Measurements from ENCODE around the gene AGBL2. TPM values are rescaled to one million over a fixed set of nuclear protein-coding genes. Genes with fewer than 3 reads are reported as not detected.
"Not testable (repeated sequence)": the region's sequence is repeated elsewhere in the genome, so short reads cannot be mapped to it uniquely, and the experiment has no call there.

AGBL2 gene, protein sequence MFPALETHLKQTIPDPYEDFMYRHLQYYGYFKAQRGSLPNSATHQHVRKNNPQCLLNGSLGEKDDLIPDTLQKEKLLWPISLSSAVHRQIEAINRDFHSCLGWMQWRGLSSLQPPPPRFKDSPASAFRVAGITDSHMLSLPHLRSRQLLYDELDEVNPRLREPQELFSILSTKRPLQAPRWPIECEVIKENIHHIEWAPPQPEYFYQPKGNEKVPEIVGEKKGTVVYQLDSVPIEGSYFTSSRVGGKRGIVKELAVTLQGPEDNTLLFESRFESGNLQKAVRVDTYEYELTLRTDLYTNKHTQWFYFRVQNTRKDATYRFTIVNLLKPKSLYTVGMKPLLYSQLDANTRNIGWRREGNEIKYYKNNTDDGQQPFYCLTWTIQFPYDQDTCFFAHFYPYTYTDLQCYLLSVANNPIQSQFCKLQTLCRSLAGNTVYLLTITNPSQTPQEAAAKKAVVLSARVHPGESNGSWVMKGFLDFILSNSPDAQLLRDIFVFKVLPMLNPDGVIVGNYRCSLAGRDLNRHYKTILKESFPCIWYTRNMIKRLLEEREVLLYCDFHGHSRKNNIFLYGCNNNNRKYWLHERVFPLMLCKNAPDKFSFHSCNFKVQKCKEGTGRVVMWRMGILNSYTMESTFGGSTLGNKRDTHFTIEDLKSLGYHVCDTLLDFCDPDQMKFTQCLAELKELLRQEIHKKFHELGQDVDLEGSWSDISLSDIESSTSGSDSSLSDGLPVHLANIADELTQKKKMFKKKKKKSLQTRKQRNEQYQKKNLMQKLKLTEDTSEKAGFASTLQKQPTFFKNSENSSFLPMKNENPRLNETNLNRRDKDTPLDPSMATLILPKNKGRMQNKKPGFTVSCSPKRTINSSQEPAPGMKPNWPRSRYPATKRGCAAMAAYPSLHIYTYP
- total RNA-seq (2014; rRNA removed; shearing (Covaris generic)): 0.49 and 2.2 TPM in 2 replicates
- 0.57 and 5.6 TPM in 2 replicates for polyA plus RNA-seq (2014; cell fraction: nucleus; rRNA removed)

DNA sequence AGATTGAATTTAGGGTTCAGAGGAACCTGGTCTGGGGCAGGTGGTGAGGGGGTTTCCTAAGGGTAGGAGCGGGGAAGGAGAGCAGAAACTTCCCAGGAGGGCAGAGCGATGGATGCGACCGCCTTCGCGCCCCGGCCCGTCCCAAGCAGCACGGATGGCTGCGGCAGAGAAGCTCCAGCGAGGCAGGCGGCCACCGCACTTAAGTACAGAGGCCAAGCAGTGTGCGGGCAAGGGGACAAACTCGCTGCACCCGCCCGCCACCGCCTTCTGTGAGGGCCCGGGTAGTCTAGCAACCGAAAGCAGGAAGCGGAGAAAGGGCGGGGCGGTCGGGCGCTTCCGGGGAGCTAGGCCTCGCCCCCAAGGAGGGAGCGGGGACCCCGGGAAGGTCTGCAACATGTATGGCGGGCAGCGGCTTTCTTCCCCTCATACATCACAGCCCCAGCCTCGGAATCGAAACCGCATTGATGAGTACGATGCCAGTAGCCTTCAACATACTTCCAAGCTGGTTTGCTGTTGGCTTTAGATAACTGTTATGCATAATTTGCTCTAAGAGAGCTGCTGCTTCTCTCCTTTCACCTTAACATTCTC, at the start of gene AGBL2:
TSS of gene AGBL2 (minus strand) at position 288 of the 588 bp plus-strand sequence. CDS start 719 bp downstream, outside the sequence.
- peak; percentile 35 for DNase-seq (ENCODE audit: extremely low read depth, low read depth)

DNA sequence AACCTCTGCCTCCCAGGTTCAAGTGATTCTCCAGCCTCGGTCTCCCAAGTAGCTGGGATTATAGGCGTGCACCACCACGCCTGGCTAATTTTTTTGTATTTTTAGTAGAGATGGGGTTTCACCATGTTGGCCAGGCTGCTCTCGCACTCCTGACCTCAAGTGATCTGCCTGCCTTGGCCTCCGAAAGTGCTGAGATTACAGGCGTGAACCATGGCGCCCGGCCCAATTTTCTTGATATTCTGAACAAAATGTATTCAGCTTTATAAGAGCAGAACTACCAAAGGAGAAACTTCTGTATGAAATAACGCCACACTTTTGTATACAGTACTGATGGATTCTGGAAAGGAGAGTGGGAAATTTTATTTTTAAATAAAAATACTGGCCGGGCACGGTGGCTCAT, 44.1 kb upstream of the AGBL2 start:
- DNase-seq (ENCODE audit: extremely low read depth, low read depth): not testable (repeated sequence)

DNA sequence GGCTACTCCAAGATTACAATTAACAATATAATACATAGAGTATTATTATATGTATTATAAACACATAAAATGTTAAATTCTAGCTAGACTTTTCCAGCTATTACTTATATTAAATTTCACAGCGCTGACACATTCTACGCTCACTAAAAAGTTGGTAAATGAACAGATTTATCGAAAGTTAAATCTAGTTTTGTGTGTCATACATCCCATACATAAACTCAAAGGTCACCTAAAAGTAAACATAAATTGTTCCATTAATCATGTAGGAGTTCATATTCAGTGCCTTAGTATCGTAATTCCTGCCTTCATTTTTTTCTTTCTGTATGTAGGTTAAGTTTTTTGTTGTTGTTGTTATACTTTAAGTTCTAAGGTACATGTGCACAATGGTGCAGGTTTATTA, 41.0 kb upstream of the AGBL2 start:
- no peak for DNase-seq (ENCODE audit: extremely low read depth, low read depth)

DNA sequence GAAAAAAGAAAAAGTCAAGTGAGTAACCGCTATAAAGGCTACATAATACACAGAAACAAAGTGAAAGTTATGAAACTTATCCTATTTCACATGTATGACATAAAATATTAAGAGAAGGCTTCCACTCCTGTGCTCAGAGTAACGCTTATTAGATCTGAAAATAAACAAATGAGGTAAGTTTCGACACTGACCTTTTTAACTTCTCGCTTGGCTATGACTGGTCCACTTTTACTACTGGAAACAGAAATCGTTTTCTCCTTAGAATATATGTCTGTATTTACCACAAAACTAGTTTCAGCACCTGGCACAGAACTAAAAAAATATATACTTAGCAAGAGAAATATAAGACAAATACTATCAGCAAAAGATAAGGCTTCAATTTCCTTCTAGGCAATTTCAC, 35.6 kb upstream of the AGBL2 start:
- DNase-seq (ENCODE audit: extremely low read depth, low read depth): no peak

DNA sequence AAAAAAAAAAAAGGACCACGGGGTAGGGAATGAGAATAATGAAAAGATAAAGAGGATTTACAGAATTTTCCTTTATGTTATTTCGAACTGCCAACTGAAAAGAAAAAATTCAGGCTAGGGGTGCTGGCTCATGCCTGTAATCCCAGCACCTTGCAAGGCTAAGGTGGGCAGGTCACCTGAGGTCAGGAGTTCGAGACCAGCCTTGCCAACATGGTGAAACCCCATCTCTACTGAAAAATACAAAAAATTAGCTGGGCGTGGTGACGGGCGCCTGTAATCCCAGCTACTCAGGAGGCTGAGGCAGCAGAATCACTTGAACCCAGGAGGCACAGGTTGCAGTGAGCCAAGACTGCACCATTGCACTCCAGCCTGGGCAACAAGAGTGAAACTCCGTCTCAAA, 27.3 kb upstream of the AGBL2 start:
- DNase-seq (ENCODE audit: extremely low read depth, low read depth): not testable (repeated sequence)

DNA sequence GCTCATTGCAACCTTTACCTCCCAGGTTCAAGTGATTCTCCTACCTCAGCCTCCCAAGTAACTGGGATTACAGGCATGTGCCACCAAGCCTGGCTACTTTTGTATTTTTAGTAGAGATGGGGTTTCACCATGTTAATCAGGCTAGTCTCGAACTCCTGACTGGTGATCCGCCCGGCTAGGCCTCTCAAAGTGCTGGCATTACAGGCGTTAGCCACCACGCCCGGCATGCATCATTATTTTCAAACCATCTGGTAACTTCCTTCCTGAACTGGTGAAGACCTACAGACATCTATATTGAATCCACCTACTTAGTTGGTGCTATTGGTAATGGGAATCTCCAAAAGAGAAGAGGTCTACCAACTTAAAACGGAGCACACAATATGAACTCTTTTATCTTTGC, 22.6 kb upstream of the AGBL2 start:
- not testable (repeated sequence) for DNase-seq (ENCODE audit: extremely low read depth, low read depth)

DNA sequence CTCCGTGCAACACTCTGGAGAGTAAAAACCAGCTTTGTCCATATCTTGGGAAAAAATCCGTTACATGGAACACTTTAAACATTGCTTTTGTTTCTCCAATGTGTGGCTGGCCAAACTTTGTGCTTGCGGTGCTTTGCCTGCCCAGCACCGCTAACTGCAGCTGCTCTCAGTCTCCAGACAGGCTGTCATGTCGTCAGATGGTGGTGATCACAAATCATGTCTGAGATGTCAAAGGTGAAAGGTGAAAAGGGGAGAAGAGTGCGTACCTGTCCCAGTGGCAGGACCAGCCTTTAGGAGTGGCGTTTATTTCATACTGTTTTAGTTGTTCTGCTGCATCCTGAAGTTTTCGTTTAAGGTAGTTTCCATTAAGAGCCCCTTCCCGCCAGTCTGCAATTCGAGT, 17.1 kb upstream of the AGBL2 start:
- DNase-seq (ENCODE audit: extremely low read depth, low read depth): no peak

DNA sequence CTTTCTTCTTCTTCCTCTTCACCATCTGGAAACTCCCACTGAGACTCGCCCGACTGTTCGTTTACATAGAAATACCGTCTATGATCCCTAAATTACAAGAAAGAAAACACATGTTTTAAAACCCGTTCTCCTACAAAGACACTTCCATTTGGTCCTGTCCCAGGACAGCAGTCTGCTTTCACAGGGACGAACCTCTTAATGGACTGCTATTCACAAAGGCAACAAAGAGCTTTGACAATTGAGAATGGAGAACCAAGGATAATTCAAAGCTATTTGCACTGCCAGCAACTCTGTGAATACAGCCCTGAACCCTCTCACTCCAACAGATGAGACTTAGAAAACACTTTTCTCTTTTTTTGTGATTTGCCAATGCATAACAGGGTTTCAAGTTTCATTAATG, 16.3 kb upstream of the AGBL2 start:
- DNase-seq (ENCODE audit: extremely low read depth, low read depth): no peak

DNA sequence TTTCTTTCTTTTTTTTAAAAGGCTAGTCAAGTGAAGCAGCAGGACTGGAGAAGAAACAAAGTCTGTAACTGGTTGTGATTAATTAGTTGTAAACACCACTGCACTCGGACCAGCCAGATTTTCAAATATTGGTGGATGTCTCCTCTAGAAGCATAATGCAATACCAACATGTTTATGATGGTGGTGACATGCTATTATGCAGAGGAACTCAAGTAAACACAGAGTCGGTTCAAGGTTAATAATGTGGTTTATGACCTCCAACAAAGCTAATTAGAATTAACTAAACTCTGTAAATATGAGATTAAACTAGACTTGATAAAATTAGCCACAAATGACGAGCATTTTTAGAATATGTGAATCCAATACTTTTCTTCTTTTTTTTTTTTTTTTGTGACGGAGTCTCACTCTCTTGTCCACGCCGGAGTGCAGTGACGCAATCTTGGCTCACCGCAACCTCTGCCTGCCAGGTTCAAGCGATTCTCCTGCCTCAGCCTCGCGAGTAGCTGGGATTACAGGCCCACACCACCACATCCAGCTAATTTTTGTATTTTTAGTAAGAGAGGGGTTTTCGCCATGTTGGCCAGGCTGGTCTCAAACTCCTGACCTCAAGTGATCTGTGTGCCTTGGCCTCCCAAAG, 11.8 kb upstream of the AGBL2 start:
- no peak for DNase-seq (ENCODE audit: extremely low read depth, low read depth)

DNA sequence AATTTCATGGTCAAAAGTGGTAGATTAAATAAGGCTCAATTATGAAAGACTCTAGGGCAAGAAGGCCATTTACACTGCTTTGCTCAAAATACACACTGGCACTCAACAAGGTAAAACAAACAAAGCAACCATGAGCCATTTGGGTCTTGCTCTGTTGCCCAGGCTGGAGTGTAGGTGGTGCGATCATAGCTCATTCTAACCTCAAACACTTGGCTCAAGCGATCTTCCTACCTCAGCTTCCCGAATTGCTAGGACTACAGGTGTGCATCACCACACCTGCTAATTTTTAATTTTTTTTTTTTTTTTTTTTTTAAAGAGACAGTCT, 10.9 kb upstream of the AGBL2 start:
- no peak for DNase-seq (ENCODE audit: extremely low read depth, low read depth)

DNA sequence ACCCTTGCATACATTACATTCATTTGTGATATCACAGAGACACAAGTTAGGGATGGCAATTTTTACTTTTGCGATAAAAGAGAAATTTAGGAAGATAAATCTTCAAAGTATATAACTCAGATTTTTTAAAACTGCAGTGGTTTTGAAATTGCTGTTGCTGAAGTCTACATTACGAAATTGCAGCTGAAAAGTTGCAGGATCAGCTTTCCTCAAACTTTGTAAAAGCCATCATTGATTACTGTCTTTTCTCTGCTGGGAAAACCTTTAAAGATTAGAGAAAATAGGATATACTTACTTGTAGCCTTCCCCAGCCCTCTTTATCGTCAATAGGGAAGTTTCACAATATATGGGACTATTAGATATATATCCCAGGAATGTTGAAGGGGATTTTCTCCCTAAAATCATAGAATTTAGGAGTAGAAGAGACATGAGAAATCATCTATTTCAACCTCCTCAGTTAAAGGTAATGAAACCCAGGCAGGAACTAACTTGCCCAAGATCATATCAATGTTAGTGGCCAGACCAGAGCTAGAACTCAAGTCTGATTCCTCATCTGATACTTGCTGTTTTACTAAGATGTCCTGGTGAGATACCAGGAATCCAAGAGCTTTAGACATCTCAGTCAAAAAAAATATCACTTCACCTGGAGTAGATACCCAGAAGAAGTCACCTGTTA, 10.4 kb upstream of the AGBL2 start:
- DNase-seq (ENCODE audit: extremely low read depth, low read depth): no peak

DNA sequence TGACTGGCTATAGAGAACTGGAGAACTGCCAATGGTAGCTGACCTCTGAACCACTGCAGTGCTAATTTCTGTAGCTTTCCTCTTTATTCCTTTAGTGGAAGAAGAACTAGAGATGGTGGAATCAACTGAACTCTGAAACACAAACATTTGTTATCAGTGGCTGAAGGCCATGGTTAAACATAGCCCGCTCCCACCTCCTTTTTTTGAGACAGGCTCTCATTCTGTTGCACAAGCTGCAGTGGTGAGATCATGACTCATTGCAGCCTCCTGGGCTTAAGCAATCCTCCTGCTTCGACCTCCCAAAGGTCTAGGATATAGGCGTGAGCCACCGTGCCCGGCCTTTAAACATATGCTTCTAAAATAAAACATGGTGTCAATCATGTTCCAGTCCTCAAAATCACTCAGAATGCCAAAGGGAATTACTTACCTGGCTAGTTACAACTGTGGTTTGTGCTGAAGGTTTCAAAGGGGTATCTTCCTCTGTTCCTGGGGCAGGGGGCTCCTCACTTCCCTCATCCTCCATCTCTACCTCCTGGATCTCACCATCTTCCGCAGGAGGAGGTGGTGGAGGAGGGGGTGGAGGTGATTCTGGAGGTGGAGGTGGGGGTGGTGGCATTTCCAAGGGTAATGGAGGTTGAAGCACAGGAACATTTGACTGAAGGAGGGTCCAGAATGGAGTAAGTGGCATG, 9.0 kb upstream of the AGBL2 start:
- no peak for DNase-seq (ENCODE audit: extremely low read depth, low read depth)

DNA sequence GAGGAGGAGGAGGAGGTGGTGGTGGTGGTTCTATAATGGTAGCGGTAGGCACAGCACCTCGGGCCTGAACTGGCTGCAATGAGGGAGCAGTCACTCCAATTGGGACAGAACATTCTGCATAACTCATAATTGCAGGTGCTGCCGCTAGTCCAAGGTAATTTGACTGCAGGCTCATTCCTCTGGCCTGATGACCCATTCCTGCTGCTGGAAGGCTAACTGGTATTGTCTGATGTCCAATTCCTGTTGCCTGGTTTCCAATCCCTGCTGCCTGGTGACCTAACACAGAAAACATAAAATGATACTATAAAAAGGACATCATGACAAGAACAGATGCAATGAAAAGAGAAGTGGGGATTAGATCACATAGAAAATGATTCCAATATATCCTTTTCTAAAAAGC, 7.9 kb upstream of the AGBL2 start:
- DNase-seq (ENCODE audit: extremely low read depth, low read depth): no peak

DNA sequence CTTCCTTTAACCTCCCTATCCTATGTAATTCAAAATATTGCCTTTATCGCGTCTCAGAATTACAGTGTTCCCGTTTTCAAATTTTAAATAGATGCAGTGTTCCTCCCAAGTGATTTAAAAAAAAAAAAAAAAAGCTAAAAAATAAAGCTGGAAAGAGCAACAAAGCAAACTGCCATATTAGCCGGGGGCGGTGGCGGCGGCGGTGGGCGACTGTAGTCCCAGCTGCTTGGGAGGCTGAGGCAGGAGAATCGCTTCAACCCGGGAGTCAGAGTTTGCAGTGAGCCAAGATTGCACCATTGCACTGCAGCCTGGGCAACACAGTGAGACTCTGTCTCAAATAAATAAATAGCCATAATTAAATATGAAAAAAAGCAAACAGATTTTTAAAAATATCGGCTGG, 5.5 kb upstream of the AGBL2 start:
- DNase-seq (ENCODE audit: extremely low read depth, low read depth): no peak

DNA sequence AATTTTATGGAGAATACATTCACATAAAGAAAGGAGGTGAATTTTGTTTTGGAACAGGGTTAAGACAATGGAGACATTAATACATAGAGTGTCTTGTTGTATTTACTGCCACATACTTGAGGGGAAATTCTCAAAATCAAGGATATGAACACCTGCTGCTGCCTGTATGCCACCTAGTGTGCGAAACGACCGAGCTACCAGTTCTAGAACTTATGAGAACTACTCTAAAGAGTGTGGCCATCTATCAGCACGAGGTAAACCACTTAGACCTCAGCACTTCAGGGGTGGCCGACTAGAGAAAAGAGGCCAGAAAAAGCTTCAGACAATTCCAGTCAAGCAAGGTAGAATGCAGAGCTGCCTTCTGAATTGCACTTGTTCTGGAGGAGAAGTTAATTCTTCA, 1.5 kb upstream of the AGBL2 start:
- DNase-seq (ENCODE audit: extremely low read depth, low read depth): no peak

DNA sequence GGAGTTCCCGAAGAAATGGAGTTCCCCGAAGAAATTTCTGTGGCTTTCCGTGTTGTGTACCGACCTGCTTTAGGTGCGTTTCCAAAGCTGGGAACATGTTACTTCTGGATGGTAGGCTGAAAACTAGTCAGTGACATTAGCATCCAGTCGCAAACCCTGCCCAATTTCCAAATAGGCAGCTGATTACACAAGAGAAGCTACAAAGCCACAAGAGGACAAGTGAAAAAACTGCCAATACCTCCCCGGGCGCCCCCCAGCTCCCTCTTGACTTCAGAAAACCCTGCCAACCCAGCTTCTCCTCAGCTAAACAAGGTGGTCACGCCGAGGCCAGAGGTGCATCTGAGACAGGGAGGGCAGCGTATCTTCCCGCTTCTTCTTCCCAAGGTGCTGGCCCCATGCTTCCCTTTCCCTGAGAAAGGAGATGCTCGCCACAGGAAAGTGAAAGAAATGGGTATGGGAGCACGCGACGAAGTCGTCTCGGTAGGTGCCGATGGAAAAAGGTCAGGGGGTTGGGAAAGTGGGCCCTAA, 551 bp downstream of the AGBL2 start:
- no peak for DNase-seq (ENCODE audit: extremely low read depth, low read depth)

DNA sequence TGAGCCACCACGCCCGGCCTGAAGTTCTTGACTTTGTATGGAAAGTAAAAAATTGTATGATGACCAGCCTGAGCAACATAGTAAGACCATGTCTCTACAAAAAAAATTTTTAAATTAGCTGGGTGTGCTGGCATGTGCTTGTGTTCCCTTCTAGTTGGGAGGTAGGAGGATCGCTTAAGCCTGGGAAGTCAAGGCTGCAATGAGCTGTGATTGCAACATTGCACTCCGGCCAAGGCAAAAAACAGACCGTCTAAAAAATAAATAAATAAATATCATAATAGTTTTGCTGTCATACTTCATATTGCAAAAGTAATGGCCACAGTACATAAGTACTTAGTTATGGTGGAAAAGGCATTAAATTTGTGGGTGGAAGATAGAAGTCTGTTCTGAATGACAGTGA, 3.4 kb downstream of the AGBL2 start:
- DNase-seq (ENCODE audit: extremely low read depth, low read depth): no peak

DNA sequence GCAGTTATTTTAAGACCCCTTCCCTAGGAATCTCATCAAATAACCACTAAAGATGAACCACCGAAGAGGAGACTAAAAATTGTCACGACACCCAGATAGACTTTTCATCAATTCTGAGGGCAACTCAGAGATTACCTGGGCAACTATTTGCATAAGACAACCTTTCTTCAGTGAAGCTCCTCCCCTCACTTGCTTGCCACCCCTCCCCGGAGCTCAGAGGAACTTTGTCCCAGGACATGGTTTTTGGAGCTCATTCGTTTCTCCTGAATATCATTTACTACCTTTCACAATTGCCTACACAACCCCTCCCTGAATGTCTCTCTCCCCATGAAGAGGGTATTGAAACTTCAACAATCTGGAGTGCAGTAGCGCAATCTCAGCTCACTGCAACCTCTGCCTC, 3.9 kb downstream of the AGBL2 start:
- DNase-seq (ENCODE audit: extremely low read depth, low read depth): no peak

DNA sequence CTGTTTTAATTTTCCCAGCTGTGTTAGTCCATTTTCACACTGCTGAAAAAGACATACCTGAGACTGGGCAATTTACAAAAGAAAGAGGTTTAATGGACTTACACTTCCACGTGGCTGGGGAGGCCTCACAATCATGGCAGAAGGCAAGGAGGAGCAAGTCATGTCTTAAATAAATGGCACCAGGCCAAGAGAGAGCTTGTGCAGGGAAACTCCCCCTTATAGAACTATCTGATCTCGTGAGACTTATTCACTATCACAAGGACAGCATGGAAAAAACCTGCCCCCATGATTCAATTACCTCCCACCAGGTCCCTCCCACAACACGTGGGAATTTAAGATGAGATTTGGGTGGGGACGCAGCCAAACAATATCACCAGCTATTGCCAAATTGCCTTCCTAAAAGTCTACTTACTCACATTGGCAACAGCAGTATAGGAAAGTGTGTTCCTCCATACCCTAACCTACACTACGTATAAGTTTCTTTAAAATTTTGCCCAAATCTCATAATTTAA, 7.8 kb downstream of the AGBL2 start:
- DNase-seq (ENCODE audit: extremely low read depth, low read depth): not testable (repeated sequence)

Measured in NCI-H460 (cell line).